NT2/D1 (cell line): ENCODE data around the gene TP53BP2.

Experiments used
- DNase-seq: peaks from one replicate; pipeline ENCODE4 v3.0.0-alpha.2; 2011; ENCODE audit warnings: low read depth, low spot score
- H3K27me3 ChIP-seq: 2 replicates; pipeline ENCODE4 v1.6.0; 2011; ENCODE audit warnings: mild to moderate bottlenecking; ENCODE audit not compliant: insufficient read length, insufficient read depth
- H3K36me3 ChIP-seq: 2 replicates; pipeline ENCODE4 v1.6.1; 2011; ENCODE audit warnings: mild to moderate bottlenecking, low read length, mixed read lengths; ENCODE audit not compliant: insufficient read depth, insufficient read length
- H3K4me1 ChIP-seq: 2 replicates; pipeline ENCODE4 v1.5.1; 2011; ENCODE audit not compliant: insufficient read depth, insufficient read length
- H3K4me3 ChIP-seq: 2 replicates; pipeline ENCODE4 v1.5.1; 2011; ENCODE audit warnings: low read depth; ENCODE audit not compliant: insufficient read length
- H3K9ac ChIP-seq: 2 replicates; pipeline ENCODE4 v1.6.0; 2011; ENCODE audit warnings: low read depth; ENCODE audit not compliant: insufficient read length
- H3K9me3 ChIP-seq: 2 replicates; pipeline ENCODE4 v1.5.1; 2011; ENCODE audit warnings: mild to moderate bottlenecking, low read length; ENCODE audit not compliant: insufficient read depth
- SUZ12 ChIP-seq: IDR thresholded peaks from 2 replicates; pipeline ENCODE4 v1.6.1; 2011; ENCODE audit not compliant: insufficient read length, insufficient read depth; ENCODE audit errors: extremely low read depth
- YY1 ChIP-seq: IDR thresholded peaks from 2 replicates; pipeline ENCODE4 v1.6.1; 2011; ENCODE audit not compliant: insufficient read length, insufficient read depth
- ZNF274 ChIP-seq: IDR thresholded peaks from 2 replicates; pipeline ENCODE4 v1.6.1; 2011; ENCODE audit warnings: mild to moderate bottlenecking, low read depth, low read length

TP53BP2 gene

GRCh38 chr1:223836586-223836985 lies 9.2 kb downstream of the TP53BP2 start:
- no peak for DNase-seq
- Histone ChIP-seq H3K4me1 (no peaks in the 10 kb centered on the region), H3K9ac (no peak overlapping the region), H3K4me3 (no peak overlapping the region), H3K36me3 (no peaks in the 10 kb centered on the region), H3K27me3 (no peaks in the 10 kb centered on the region), H3K9me3 (no peaks in the 10 kb centered on the region)
- no peak for TF ChIP-seq YY1
- no peak for TF ChIP-seq ZNF274
- TF ChIP-seq SUZ12 = no peak

GRCh38 chr1:223835754-223836153 lies 10.0 kb downstream of the TP53BP2 start:
- Histone ChIP-seq H3K36me3 (no peaks in the 10 kb centered on the region), H3K9me3 (no peaks in the 10 kb centered on the region), H3K4me1 (no peaks in the 10 kb centered on the region), H3K27me3 (no peaks in the 10 kb centered on the region), H3K9ac (no peak overlapping the region), H3K4me3 (no peak overlapping the region)
- DNase-seq = no peak
- no peak for TF ChIP-seq YY1
- TF ChIP-seq SUZ12 = no peak
- TF ChIP-seq ZNF274 = no peak

DNA sequence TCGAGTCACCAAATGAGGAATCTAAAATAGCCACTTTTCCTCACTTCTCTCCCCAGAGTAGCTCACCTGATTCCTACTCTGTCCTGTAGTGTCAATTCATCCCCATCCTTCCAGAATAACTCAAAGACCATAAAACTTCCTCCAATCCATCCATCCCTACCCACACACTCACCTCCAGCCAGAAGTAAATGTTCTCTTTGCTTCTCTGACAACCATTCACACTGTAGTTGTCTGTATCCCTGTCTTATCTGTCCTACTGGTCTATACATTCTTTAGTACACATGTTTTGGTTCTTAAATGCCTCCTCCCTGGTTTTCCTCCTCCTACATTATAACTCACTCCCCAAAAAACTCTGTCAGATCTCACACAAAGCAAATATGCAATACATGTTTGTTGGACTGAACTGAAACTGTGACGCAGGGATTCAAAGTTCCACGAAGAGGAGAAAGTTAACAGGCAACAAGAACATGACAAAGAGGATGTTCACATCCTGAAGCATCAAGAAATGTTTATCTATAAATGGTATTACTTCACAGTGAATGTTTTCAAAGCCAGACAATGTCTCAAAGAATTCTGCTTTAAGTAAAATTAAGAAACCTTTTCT lies 11.0 kb downstream of the TP53BP2 start:
- TF ChIP-seq YY1 = no peak
- TF ChIP-seq SUZ12 = no peak
- no peak for TF ChIP-seq ZNF274
- no peak overlapping the region for H3K4me3 ChIP-seq

DNA sequence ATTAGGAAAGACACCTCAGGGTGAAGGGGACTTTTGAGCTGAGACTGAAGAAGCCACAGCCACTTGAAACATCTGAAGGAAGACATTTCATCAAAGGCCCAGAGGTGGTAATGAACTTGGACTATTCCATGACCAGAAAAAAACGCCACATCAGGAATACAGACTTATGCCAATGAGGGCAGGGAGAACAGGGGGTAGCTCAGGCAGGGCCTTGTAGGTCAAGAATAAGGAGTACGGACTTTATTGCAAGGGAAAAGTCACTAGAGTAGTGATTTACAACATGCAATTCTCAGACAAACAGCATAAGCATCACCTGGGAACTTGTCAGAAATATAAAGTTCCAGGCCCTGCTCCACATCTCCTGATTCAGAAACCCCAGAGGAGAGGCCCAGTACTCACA lies 11.8 kb downstream of the TP53BP2 start:
- H3K9me3 ChIP-seq = no peaks in the 10 kb centered on the region
- no peaks in the 10 kb centered on the region for H3K27me3 ChIP-seq
- H3K4me1 ChIP-seq = no peaks in the 10 kb centered on the region
- TF ChIP-seq ZNF274 (no peak), SUZ12 (no peak), YY1 (no peak)
- no peak for DNase-seq
- H3K9ac ChIP-seq = no peak overlapping the region
- H3K36me3 ChIP-seq = no peaks in the 10 kb centered on the region
- no peak overlapping the region for H3K4me3 ChIP-seq

More for the DNA sequence above, 11.0 kb downstream of the TP53BP2 start:
- DNase-seq = no peak
- Histone ChIP-seq H3K27me3 (no peaks in the 10 kb centered on the region), H3K9me3 (no peaks in the 10 kb centered on the region), H3K9ac (no peak overlapping the region), H3K4me1 (no peaks in the 10 kb centered on the region), H3K36me3 (no peaks in the 10 kb centered on the region)

- Histone ChIP-seq H3K9me3 (no peaks in the 10 kb centered on the region), H3K4me3 (no peak overlapping the region), H3K36me3 (no peaks in the 10 kb centered on the region), H3K4me1 (no peaks in the 10 kb centered on the region), H3K9ac (no peak overlapping the region), H3K27me3 (no peaks in the 10 kb centered on the region)
- DNase-seq = no peak
- TF ChIP-seq SUZ12 (no peak), ZNF274 (no peak), YY1 (no peak)
Observed at GRCh38 chr1:223832637-223832943, 13.2 kb downstream of the TP53BP2 start.

DNA sequence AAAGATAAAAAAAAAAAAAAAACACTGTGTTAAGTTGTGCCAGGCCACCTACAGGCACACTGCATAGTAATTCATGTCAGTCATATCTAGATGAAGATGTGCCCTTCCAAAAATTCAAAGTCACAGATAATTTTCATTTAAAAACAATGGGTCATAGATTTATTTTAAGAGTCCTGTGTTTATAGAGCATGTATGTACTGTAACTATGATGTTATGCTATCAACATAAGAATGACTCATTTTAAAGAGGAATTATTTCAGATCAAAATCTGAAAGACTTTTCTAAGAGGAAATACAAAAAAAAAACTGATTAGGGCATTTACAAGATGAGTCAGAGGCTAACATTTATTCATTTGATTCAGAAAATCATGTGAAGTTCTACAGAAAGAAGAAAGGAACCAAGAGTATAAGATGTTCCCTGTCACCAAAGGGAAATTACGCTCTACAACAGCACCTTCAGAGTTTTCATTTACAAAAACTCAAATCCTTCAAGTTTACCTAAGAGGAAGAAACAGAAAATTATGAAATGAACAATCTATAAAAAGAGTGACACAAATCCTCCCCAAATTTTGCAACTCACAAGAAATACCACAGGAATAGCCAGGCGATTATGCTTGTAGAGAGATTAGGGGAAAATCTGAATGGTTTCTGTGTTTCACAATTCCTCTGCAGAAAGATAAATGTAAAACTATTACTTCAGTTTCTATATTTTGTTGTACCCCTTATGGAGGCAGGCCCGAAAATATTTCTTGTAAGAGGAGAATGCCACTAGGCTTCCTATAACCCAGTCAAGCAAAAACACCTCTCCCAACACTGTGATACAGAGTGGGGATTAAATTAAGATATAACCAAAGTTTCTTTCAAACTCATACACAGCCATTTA lies 13.8 kb downstream of the TP53BP2 start:
- H3K9ac ChIP-seq = no peak overlapping the region
- no peaks in the 10 kb centered on the region for H3K27me3 ChIP-seq
- no peaks in the 10 kb centered on the region for H3K4me1 ChIP-seq
- H3K9me3 ChIP-seq = no peaks in the 10 kb centered on the region
- H3K4me3 ChIP-seq = no peak overlapping the region
- H3K36me3 ChIP-seq = no peaks in the 10 kb centered on the region
- TF ChIP-seq YY1 (no peak), SUZ12 (no peak), ZNF274 (no peak)
- no peak for DNase-seq

GRCh38 chr1:223829678-223830077 lies 16.1 kb downstream of the TP53BP2 start:
- Histone ChIP-seq H3K9ac (no peak overlapping the region), H3K27me3 (no peaks in the 10 kb centered on the region), H3K36me3 (no peaks in the 10 kb centered on the region), H3K4me3 (no peak overlapping the region), H3K9me3 (no peaks in the 10 kb centered on the region), H3K4me1 (no peaks in the 10 kb centered on the region)
- no peak for TF ChIP-seq YY1
- no peak for TF ChIP-seq ZNF274
- TF ChIP-seq SUZ12 = no peak
- no peak for DNase-seq
